HG03095 (cell line): ENCODE results near the gene SYDE1.
"Not testable (repeated sequence)": the region's sequence is repeated elsewhere in the genome, so short reads cannot be mapped to it uniquely, and the experiment has no call there.

Experiments
- ATAC-seq: cut with Tn5 transposase; IDR thresholded peaks from one replicate; pipeline ENCODE4 v1.9.1; 2021; ENCODE audit warnings: moderate library complexity; ENCODE audit not compliant: unreplicated experiment

Gene SYDE1, protein sequence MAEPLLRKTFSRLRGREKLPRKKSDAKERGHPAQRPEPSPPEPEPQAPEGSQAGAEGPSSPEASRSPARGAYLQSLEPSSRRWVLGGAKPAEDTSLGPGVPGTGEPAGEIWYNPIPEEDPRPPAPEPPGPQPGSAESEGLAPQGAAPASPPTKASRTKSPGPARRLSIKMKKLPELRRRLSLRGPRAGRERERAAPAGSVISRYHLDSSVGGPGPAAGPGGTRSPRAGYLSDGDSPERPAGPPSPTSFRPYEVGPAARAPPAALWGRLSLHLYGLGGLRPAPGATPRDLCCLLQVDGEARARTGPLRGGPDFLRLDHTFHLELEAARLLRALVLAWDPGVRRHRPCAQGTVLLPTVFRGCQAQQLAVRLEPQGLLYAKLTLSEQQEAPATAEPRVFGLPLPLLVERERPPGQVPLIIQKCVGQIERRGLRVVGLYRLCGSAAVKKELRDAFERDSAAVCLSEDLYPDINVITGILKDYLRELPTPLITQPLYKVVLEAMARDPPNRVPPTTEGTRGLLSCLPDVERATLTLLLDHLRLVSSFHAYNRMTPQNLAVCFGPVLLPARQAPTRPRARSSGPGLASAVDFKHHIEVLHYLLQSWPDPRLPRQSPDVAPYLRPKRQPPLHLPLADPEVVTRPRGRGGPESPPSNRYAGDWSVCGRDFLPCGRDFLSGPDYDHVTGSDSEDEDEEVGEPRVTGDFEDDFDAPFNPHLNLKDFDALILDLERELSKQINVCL

DNA sequence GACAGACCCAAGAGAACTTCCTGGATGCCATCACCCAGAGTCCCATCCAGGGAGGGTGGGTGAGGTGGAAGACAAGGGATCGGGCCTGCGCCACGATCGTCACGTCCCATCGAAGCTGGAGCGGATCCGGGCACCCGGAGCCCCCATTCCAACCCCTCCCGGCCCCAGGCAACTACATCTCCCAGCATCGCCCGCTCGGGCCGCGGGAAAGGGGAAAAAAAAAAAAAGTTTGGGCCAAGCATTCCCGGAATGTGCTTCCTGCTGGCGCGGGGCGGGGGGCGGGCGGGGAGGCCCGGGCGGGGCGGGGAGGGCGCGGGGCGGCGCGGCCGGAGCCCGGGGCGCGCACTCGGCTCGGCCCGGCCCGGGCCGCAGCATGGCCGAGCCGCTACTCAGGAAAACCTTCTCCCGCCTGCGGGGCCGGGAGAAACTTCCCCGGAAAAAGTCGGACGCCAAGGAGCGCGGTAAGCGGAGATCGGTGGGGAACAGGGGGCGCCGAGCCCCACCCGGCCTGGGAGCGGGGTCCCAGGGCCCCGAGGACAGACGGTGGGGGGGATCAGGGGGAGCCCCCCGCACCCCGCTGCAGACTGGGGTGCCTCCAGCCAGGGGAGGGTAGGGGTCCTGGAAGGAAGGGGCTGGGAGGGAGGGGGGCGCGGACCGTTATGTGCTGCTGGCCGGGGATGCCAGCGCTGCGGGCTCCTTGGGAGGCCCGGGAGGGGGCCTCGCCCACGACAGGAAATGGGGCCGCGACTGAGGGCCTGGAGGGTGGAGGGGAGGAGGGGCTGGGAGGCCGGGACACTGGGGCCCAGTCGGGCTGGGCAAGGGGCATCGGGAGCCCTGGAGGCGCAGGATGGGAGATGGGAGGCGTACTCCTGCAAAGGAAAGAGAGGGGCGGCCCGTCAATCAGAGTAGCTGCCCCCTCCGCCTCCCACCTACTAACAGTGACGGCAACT lies at the start of gene SYDE1:
SYDE1 (plus strand) TSS at position 341 of the 950 bp plus-strand sequence; CDS start at position 374, 33 bp downstream.
- ATAC-seq: no peak

DNA sequence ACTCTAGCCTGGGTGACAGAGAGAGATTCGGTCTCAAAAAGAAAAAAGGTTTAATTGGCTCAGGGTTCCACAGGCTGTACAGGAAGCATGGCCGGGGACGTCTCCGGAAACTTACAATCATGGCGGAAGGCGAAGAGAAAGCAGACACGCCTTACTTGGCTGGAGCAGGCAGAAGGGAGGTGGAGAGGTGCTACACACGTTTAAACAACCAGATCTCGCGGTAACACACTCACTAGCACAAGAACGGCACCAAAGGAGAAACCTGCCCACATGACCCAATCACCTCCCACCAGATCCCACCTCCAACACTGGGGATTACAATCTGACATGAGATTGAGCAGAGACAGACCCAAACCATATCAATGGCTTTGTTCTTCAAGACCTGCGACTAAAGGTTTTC lies 45.2 kb upstream of the SYDE1 start:
- ATAC-seq: no peak

DNA sequence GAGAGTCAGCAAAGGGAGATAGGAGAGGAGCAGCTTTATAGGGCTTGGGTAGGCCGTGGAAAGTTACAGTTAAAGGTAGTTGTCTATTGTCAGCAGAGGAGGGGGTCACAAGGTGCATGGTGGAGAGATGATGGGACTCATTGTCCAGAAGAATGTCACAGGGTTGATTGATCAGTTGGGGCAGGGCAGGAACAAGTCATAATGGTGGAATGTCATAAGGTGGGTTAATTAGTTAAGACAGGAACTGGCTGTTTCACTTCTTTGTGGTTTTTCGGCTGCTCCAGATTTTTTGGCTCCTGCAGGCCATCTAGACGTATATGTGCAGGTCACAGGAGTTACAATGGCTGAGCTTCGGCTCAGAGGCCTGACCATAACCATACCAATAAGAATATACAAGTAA lies 36.8 kb upstream of the SYDE1 start:
- ATAC-seq: not testable (repeated sequence)

DNA sequence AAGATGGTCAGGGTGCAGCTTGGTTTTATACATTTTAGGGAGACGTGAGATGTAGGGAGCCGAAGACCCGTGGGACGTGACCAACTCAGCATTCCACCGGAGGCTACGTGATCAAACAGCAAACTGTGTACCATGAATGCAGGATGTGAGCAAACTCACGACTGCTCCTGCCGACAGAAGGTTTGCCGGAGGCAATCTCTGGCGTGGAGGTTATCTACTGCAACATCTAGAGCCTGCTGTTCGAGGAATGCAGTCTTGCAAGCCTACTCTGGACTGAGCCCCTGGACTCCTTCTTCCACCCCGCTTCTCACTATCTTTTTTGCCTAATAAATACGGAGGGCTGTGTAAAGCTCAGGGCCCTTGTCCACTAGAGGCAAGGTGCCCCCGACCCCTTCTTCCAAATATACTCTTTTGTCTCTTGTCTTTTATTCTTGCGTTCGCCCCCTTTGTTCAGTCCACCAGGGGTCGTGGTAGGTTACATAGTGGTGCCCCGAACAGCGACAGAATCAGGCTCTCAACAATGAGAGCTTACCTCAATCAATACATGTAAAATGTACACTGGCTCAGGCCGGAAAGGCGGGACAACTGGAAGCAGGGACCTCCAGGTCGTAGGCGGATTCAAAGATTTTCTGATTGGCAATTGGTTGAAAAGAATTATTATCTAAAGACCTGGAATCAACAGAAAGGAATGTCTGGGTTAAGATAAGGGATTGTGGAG lies 34.1 kb upstream of the SYDE1 start:
- no peak for ATAC-seq

DNA sequence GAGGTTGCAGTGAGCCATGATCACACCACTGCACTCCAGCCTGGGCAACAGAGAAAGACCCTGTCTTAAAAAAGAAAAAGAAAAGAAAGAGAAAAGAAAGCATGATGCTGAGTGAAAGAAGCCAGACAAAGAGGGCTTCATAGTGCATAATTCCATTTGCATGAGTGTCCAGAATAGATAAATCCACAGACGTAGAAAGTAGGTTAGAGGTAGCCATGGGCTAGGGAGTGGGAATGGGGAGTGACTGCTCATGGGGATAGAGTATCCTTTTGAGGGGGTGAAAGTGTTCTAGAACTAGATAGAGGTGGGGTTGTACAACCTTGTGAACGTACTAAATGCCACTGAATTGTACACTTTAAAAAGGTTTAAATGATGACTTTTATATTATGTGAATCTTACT lies 32.8 kb upstream of the SYDE1 start:
- ATAC-seq: no peak

DNA sequence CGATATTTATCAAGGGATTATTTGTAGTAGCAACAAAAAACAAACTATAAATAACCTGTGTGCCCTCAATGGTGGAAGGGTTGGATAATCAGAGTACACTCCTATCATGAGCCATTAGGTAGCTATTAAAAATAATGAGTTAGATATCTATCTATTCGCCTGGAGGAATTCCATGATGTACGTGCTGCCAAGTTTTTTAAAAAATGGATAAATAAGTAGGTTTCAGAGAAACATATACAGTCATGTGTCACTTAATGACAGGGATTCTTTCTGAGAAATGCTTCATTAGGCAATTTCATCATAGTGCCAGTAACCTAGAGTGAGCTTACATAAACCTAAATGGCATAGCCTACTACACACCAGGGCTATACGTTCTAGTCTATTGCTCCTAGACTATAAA lies 31.4 kb upstream of the SYDE1 start:
- ATAC-seq: no peak

DNA sequence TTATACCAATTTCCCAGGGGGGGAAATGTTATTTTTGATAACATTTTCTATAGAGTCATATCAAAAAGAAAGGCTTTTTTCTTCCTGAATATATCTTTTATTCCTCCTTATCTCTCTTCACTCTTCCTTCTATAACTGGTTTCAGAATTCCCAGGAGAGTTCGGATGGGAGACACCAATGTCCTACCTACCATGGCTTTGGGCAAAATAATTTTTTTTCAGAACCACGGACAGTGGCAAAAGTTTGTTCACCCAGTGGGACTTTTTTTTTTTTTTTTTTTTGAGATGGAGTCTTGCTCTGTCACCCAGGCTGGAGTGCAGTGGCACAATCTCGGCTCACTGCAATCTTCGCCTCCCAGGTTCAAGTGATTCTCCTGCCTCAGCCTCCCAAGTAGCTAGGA lies 27.2 kb upstream of the SYDE1 start:
- ATAC-seq: not testable (repeated sequence)

DNA sequence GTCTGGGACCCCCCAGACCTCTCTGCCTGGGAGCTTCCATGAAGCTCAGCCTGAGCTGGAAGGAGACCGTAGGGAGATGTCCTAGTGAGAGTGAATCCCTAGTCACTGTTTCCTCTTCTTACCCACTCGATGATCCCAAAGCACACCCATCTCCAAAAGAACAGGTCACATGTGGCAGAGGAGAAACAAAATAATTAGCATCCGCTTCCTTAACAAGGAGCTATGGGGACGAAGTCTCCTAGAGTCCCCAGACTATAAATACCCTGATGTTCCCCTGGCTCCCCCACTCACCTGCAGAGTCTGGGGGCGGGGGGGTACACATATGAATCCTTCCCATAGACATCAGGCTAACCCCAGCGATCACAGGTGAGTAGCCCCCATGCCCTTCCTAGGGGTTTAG lies 25.3 kb upstream of the SYDE1 start, which contains the start of gene OR1I1:
OR1I1 (plus strand) TSS at position 301 of the 400 bp plus-strand sequence. CDS start 4,855 bp downstream, outside the sequence.
- ATAC-seq: no peak

DNA sequence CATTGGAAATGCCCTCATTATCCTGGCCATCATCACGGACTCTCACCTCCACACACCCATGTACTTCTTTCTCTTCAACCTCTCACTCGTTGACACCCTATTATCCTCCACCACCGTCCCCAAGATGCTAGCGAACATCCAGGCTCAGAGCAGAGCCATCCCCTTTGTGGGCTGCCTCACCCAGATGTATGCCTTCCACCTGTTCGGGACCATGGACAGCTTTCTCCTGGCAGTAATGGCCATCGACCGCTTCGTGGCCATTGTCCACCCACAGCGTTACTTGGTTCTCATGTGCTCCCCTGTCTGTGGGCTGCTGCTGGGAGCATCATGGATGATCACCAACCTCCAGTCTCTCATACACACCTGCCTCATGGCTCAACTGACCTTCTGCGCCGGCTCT lies 20.0 kb upstream of the SYDE1 start:
- no peak for ATAC-seq

DNA sequence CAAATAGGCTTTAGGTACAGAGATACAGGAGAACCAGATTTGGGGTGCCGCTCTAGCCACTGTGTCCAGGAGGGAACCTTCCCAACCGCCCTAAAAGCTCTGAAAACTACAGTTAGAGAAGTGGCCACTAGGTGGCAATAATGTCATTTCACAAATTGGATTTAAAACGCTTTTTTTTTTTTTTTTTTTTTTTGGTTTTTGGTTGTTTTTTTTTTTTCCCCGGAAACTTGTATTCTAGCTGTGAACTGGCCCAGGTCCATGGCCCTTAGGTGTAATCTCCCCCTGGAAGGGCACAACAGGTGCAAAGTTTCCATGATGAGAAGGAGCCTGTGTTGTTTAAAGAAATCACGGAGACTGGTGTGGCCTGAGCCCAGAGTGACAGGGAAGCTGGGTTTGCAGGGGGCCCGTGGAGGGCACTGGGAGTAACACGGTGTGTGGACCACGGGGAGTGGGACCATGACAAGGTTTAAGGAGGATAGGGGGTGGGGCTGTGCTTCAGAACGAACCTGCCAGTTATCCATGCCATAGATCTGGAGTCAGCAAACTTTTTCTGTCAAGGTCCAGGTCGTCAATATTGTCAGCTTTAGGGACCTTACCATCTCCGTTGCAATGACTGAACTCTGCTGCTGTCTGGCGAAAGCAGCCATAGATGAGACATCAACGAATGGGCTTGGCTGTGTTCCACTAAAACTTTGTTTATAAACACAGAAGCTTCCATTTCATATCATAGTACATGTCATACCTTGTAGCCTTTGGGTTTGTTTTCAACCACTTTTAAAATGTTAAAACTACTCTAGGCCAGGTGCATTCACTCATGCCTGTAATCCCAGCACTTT lies 15.1 kb upstream of the SYDE1 start:
- no peak for ATAC-seq

DNA sequence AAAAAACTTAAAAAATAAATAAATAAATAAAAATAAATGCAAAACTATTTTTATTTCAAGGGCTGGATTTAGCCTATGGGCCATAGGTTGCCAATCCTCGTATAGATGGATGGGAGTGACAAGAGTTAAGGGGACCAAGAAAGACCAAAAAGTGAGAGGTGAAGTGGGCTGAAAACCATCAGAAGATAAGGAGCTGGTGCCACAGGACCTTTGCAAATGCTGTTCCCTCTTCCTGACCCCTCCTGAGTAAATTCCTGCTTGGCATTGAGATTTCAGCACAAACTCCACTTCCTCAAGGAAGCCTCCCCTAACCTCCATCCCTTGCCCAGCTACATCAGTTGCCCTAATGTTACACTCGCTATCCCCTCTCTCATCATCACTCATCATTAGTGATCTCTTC lies 14.2 kb upstream of the SYDE1 start:
- ATAC-seq: no peak

DNA sequence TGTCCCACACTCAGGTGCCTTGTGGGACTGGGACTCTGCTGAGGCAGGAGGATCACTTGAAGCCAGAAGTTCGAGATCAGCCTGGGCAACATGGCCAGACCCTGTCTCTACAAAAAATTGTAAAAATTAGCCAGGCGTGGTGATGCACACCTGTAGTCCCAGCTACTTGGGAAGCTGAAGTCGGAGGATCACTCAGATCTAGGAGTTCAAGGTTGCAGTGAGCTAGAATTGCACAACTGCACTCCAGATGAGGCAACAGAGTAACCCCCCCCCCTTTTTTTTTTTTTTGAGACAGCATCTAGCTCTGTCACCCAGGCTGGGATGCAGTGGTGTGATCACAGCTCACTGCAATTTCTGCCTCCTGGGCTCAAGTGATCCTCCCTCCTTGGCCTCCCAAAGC lies 11.0 kb upstream of the SYDE1 start:
- ATAC-seq: no peak

DNA sequence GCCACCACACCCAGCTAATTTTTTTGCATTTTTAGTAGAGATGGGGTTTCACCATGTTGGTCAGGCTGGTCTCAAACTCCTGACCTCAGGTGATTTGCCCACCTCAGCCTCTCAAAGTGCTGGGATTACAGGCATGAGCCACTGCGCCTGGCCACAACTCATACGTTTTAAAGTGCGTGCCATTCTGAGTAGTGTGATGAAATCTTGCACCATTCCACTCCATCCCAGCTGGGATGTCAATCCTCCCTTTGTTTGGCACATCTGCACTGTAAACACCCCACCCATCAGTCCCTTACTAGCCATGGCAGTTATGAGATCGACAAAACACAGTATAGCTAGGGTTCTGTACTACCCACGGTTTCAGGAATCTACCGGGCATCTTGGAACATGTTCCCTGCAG lies 9.2 kb upstream of the SYDE1 start:
- not testable (repeated sequence) for ATAC-seq

DNA sequence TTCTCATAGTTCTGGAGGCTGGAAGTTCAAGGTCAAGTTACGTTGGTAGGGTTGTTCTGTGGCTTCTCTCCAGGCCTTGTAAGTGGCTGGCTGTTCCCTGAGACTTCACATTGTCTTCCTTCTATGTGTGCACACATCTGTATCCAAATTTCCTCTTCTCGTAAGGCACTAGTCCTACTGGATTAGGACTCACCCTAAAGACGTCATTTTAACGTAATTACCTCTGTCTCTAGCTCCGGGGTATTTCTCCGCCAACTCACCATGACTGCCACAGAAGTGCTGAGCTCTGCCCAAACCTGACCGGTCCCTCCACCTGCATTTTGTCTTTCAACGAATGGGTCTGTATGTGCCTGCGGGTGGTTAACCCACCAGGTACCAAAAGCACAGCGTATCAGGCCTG lies 8.7 kb upstream of the SYDE1 start:
- no peak for ATAC-seq

DNA sequence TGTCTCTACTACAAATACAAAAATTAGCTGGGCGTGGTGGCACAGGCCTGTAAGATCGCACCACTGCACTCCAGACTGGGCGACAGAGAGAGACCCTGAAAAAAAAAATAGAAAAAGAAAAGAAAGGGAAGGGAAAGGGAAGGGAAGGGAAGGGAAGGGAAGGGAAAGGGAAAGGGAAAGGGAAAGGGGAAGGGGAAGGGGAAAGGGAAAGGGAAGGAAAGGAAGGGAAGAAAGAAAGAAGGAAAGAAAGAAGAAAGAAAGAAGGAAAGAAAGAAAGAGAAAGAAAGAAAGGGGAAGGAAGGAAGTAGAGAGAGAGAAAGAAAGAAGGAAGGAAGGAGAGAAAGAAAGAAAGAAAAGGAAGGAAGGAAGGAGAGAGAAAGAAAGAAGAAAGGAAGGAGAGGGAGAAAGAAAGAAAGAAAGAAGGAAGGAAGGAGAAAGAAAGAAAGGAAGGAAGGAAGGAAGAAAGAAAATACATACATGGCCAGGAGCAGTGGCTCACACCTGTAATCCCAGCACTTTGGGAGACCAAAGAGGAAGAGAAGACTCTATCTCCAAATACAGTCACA lies 8.1 kb upstream of the SYDE1 start:
- no peak for ATAC-seq

DNA sequence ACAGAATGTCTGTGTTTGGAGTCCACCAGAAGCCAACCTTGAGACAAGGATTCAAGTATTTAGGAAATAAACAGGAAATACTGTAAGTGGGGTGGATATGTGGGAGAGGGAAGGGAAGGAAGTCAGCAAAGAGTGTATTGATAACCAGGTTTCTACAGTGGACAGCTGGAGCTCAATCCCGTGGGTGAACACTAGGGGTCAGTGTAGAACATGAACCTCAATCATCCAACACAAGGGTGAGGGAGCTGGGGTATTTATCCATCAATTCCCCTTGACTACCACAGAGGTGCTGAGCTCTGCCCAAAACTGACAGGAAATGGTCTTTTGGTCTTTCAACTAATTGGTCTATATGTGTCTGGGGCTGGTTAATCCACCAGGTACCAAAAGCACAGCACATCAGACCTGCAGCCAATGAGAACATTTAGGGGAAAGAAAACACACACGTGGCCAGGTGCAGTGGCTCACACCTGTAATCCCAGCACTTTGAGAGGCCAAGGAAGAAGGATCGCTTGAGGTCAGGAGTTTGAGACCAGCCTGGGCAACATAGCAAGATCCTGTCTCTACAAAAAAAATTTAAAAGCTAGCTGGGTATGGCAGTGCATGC lies 5.6 kb upstream of the SYDE1 start:
- no peak for ATAC-seq

DNA sequence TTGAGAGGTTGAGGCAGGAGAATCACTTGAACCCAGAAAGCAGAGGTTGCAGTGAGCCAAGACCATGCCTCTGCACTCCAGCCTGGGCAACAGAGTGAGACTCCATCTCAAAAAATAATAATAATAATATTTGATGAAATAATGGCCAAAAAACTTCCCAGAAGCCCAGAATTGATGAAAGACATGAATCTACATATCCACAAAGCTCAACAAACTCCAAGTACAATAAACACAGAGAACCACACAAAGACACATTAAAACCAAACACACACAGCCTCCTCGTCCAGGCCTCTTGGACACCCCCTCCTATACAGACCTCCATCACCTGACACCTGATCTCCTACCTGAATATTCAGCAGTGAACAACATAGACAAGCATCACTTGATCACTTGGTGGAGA lies 3.2 kb upstream of the SYDE1 start:
- no peak for ATAC-seq

DNA sequence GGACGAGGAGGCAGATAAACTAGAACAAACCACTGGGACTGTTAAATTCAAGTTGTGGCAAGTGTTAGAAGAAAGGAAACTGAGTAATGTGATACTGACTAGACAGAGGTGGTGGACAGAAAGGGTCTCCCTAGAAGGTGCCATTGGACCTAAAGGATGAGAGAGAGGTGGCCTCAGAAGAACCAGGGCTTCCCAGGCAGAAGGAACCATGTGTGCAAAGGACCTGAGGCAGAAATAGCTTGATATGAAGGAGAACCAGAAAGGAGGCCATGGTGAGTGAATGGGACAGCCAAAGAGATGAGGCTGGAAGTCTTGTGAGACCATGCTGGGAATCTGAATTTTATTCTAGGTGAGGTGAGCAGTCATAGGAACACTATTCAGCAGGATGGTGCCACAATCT lies 2.8 kb upstream of the SYDE1 start:
- no peak for ATAC-seq

DNA sequence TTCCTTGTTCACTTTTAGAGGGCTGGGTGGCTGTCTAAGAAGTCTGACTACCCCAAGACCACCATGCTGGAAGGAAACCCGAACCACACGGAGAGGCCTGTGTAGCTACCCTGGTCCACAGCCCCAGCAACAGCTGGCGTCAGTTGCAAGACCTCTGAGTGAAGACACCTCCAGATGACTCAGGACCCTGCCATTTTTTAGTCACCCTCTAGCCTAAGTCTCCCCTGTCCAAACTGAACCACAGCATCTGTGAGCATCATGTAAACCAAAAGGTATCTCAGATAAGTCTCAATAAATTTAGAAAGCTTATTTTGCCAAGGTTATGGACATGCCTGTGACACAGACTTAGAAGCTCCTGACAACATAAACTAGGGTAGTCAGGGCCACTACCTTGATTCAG lies 2.2 kb upstream of the SYDE1 start:
- ATAC-seq: no peak
